Measurements from ENCODE around the gene MTA3.

MTA3 gene

GRCh38 chr2:42723465-42723864 is 155.0 kb downstream of the MTA3 start:
- Histone ChIP-seq H3K4me3 (replicated peaks; ENCODE audit: insufficient read depth, low read length) (no peak overlapping the region), H3K27me3 (ENCODE audit: insufficient read depth, poor library complexity, severe bottlenecking) (no peaks in the 10 kb centered on the region), H3K27ac (replicated peaks) (no peak overlapping the region)
- no peak for DNase-seq (ENCODE audit: low read depth in 1 of 2, low spot score in 1 of 2)
- TF ChIP-seq CTCF (IDR thresholded peaks at IDR 0.05; ENCODE audit: insufficient read depth, low read length) (no peak), GABPA (IDR thresholded peaks at IDR 0.05; ENCODE audit: low read depth) (no peak), POLR2AphosphoS5 (IDR thresholded peaks at IDR 0.05; ENCODE audit: low read depth) (no peak), REST (IDR thresholded peaks at IDR 0.05; ENCODE audit: insufficient replicate concordance, low read depth) (no peak), SPI1 (IDR thresholded peaks at IDR 0.05; ENCODE audit: borderline replicate concordance, low read depth) (no peak)

- Histone ChIP-seq H3K27ac (replicated peaks) (no peak overlapping the region), H3K27me3 (ENCODE audit: insufficient read depth, poor library complexity, severe bottlenecking) (no peaks in the 10 kb centered on the region), H3K4me3 (replicated peaks; ENCODE audit: insufficient read depth, low read length) (no peak overlapping the region)
- no peak for DNase-seq (ENCODE audit: low read depth in 1 of 2, low spot score in 1 of 2)
- TF ChIP-seq REST (IDR thresholded peaks at IDR 0.05; ENCODE audit: insufficient replicate concordance, low read depth), result no peak
- TF ChIP-seq POLR2AphosphoS5 (IDR thresholded peaks at IDR 0.05; ENCODE audit: low read depth), result no peak
- no peak for TF ChIP-seq GABPA (IDR thresholded peaks at IDR 0.05; ENCODE audit: low read depth)
- no peak for TF ChIP-seq SPI1 (IDR thresholded peaks at IDR 0.05; ENCODE audit: borderline replicate concordance, low read depth)
- no peak for TF ChIP-seq CTCF (IDR thresholded peaks at IDR 0.05; ENCODE audit: insufficient read depth, low read length)
These were observed 156.5 kb downstream of the MTA3 start for GRCh38 chr2:42724886-42725285.

- H3K27me3 ChIP-seq (ENCODE audit: insufficient read depth, poor library complexity, severe bottlenecking), result no peaks in the 10 kb centered on the region
These were observed 157.2 kb downstream of the MTA3 start for GRCh38 chr2:42725657-42726056.

More at GRCh38 chr2:42725657-42726056, 157.2 kb downstream of the MTA3 start:
- TF ChIP-seq REST (IDR thresholded peaks at IDR 0.05; ENCODE audit: insufficient replicate concordance, low read depth) (no peak), GABPA (IDR thresholded peaks at IDR 0.05; ENCODE audit: low read depth) (no peak), SPI1 (IDR thresholded peaks at IDR 0.05; ENCODE audit: borderline replicate concordance, low read depth) (peak; percentile 85; the same call in 1 of the 2 replicates), POLR2AphosphoS5 (IDR thresholded peaks at IDR 0.05; ENCODE audit: low read depth) (no peak)
- no peak overlapping the region for H3K27ac ChIP-seq (replicated peaks)
- H3K4me3 ChIP-seq (replicated peaks; ENCODE audit: insufficient read depth, low read length), result no peak overlapping the region
- peak in 1 of 2 experiments; percentile 61 for DNase-seq (ENCODE audit: low read depth in 1 of 2, low spot score in 1 of 2)
